Fibroblast of villous mesenchyme (primary cell): ENCODE measurements around the gene CLTCL1. TPM values are rescaled to one million over a fixed set of nuclear protein-coding genes. Genes with fewer than 3 reads are reported as not detected.
A peak's percentile ranks its signal among the peaks of the same experiment; 100 is the strongest.

Experiments used
- DNase-seq: peaks from one replicate; pipeline ENCODE4 v3.0.0-alpha.2; 2010; ENCODE audit warnings: low read depth
- H3K4me3 ChIP-seq: 2 replicates; pipeline ENCODE4 v1.5.1; 2011; ENCODE audit warnings: low read depth, mild to moderate bottlenecking, low read length
- total RNA-seq: library from RNA; depleted of rRNA; stranded (reverse); fragments of >200 nt; gene quantifications from 2 replicates; pipeline ENCODE4 v1.2.3, GENCODE V29; 2012
- TF ChIP-seq, protein P1 (sequence below): IDR thresholded peaks from 2 replicates; pipeline ENCODE4 v1.5.1; 2012; ENCODE audit warnings: low read depth, mild to moderate bottlenecking, low read length; ENCODE audit not compliant: insufficient read depth

CLTCL1 gene
- total RNA-seq, 1 donor, result 9.5 TPM

DNA sequence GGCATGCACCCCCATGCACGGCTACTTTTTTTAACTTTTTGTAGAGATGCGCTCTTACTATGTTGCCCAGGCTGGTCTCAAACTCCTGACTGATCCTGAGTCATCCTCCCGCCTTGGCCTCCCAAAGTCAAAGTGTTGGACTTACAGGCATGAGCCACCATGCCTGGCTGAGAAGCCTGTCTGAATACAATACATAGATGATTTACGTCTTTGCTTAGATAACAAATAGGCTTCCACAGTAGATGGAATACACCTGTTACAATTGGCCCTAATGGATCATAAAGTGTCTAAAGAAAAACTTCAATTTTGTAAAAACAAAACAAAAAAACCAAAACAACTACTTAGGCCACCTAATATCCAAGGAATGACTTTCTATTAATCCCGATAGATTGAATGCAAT is 13.0 kb upstream of the CLTCL1 start:
- H3K4me3 ChIP-seq, result no peak overlapping the region
- no peak for DNase-seq
- TF ChIP-seq, protein P1, sequence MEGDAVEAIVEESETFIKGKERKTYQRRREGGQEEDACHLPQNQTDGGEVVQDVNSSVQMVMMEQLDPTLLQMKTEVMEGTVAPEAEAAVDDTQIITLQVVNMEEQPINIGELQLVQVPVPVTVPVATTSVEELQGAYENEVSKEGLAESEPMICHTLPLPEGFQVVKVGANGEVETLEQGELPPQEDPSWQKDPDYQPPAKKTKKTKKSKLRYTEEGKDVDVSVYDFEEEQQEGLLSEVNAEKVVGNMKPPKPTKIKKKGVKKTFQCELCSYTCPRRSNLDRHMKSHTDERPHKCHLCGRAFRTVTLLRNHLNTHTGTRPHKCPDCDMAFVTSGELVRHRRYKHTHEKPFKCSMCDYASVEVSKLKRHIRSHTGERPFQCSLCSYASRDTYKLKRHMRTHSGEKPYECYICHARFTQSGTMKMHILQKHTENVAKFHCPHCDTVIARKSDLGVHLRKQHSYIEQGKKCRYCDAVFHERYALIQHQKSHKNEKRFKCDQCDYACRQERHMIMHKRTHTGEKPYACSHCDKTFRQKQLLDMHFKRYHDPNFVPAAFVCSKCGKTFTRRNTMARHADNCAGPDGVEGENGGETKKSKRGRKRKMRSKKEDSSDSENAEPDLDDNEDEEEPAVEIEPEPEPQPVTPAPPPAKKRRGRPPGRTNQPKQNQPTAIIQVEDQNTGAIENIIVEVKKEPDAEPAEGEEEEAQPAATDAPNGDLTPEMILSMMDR, result no peak

- H3K4me3 ChIP-seq, result no peak overlapping the region
- DNase-seq, result no peak
- TF ChIP-seq, protein P1, result no peak
Observed at GRCh38 chr22:19303785-19304184, 12.3 kb upstream of the CLTCL1 start.

- TF ChIP-seq, protein P1, result no peak
Observed at GRCh38 chr22:19295733-19296132, 4.2 kb upstream of the CLTCL1 start.

DNA sequence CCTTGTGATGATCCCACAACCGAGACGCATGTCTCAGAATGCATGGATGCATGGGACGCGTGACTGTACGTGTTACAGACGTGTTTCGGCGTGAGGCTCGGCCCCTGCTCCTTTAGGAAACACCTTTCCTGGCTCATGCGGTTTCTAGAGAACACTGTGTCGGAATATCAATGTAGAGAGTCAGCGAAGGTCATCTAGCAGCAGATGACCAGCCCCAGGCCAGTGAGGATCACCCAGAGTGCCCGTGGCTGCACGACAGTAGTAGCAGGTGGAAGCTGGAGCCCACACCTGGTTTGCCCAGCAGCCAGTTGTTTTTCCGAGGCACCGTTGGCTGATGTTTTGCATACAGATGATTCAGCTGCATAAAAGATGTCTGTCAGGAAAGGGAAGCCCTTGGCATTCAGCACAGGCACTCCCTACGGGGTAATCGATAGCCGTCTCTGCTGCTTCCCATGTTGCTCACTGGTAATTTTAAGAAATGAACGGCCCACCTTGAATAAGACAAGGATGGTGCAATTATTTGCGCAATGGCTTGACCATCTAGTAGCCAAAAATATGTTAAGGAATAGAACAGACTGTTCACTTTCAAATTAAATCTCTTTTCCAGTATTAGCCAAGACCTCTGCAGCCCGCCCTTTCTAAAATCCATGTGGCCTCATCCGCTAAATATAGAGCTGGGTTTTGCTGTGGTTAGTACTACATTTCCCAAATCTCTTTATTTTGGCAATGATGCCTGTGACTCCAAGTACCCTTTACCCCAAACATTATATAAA is 1.1 kb upstream of the CLTCL1 start:
- TF ChIP-seq, protein P1, result no peak
- H3K4me3 ChIP-seq, result peak overlapping the region; percentile 76
- peak; percentile 60 for DNase-seq

More at GRCh38 chr22:19295733-19296132, 4.2 kb upstream of the CLTCL1 start:
- DNase-seq, result no peak
- no peak overlapping the region for H3K4me3 ChIP-seq

DNA sequence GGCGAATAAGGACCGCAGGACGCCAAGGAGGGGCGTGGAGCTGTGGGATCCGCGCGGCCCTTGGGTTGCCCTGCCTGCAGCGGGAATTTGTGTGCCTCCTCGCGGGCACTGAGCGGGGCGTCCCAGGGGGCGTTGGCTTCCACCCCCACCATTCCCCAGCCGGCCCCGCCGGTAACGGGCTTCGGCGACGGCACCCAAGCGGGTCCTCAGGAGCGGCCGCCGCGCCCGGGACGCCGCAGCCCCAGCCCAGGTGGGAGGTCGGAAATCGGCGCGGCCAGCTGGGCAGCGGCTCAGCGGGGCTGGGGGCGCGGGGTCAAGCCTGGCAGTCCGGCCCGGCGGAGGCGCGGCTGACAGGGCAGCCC is 320 bp downstream of the CLTCL1 start:
- TF ChIP-seq, protein P1, result no peak
- no peak for DNase-seq
- H3K4me3 ChIP-seq, result peak overlapping the region; percentile 71

DNA sequence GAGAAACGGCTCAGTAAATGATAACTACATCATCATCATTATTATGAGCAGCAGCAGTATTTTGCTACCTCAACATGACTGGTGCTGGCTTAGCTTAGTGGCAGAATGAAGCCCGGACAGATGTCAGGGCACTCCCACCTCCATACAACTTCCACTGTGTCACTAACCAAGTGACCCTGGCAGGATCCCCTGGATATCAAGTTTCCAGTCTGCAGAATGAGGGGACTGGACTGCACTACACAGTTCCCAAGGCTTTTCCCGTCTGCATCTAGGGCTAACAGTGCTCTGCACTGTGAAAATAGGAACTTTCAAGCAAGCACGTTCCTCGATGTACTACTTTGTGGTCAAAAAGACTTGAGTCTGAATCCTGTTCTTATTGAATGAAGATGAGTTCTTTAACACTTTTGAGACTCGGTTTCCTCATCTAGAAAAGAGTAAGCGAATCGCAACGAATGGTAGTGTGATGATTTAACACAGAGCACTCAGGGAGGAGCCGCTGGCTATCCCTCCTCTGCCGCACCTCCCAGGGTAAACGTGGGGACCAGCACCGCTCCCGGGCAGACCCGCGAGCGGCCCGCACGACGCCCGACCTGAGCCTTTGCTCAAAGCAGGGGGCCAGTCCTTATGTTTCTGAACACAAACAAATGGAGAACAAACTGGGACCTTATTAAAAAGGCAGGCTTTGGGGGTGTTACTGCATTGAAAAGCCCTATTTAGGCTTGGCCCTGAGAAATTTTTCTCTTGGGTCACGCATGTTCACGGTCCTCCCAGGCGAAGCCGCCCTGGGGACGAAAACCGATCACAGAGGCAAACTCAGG is 910 bp downstream of the CLTCL1 start:
- DNase-seq, result peak; percentile 21
- H3K4me3 ChIP-seq, result peak overlapping the region; percentile 71
- TF ChIP-seq, protein P1, result no peak
